ENCODE measurements around the gene ATP2B2. TPM values are rescaled to one million over a fixed set of nuclear protein-coding genes. Genes with fewer than 3 reads are reported as not detected.

The ATP2B2 gene
- total RNA-seq, 1 experiment from 2014 or later = not detected

GRCh38 chr3:10420745-10421475, 84.5 kb downstream of the ATP2B2 start:
- no peaks in the 10 kb centered on the region for H4K20me1 ChIP-seq (ENCODE audit: insufficient read depth)
- intact Hi-C loops (cut with micrococcal nuclease) = loop anchor here (10.0 kb wide), 1 partner anchor 284 kb away; no protein-coding TSS in a partner anchor

More at GRCh38 chr3:10420745-10421475, 84.5 kb downstream of the ATP2B2 start:
- no peaks in the 10 kb centered on the region for H3K9me3 ChIP-seq (ENCODE audit: control insufficient read depth in 1 of 2, insufficient read depth in 1 of 2, low read depth in 1 of 2, low read length in 2 of 2)
- H3K9ac ChIP-seq (ENCODE audit: low read length) = no peak overlapping the region
- no TSS peak for BruUV-seq (replicated peaks)
- no peak overlapping the region for H3K4me2 ChIP-seq (ENCODE audit: low read length)
- H3K27ac ChIP-seq (ENCODE audit: low read depth, low read length) = no peak overlapping the region
- H2AFZ ChIP-seq (ENCODE audit: low read depth, low read length, poor library complexity, severe bottlenecking) = no peak overlapping the region
- H3K36me3 ChIP-seq (ENCODE audit: control insufficient read depth in 1 of 2, insufficient read depth in 2 of 2, low read length in 2 of 2) = no peaks in the 10 kb centered on the region
- ChIA-PET POLR2A (no interaction called here), RAD21 (ENCODE audit: low non-redundant PET in 1 of 2, low total read pairs in 2 of 2, uncharacterized antibody in 2 of 2, unreplicated experiment in 2 of 2) (no interaction called here), CTCF (no interaction called here)
- H3K27me3 ChIP-seq (ENCODE audit: insufficient read depth, low read length) = peaks cover 3% of the 10 kb centered on the region; the same call in 1 of the 2 replicates
- no peak for TF ChIP-seq REST (IDR thresholded peaks at IDR 0.05; ENCODE audit: low read depth)
- H3K9me2 ChIP-seq (ENCODE audit: insufficient read depth) = no peaks in the 10 kb centered on the region
- DNase-seq (ENCODE audit: low read depth, low spot score) = no peak
- H3K79me2 ChIP-seq (ENCODE audit: insufficient read depth, low read length) = no peaks in the 10 kb centered on the region
- H3K4me3 ChIP-seq (replicated peaks in 1 of 2; ENCODE audit: low read depth in 1 of 2, low read length in 2 of 2) = no peak overlapping the region
- no peaks in the 10 kb centered on the region for H3K4me1 ChIP-seq (ENCODE audit: control insufficient read depth in 1 of 2, insufficient read depth in 2 of 2, low read length in 2 of 2)
- ATAC-seq = no peak

Data from HCT116 (cell line).